SK-N-SH (cell line): ENCODE results near the gene MYO7A. TPM values are rescaled to one million over a fixed set of nuclear protein-coding genes. Genes with fewer than 3 reads are reported as not detected.

Experiments
- CTCF ChIA-PET: fragments of 300-600, 350-600 bp; formaldehyde crosslinking; extraction: SDS; loops from one replicate; lab custom pipeline; 2021; lab: Yijun Ruan, JAX
- POLR2A ChIA-PET: fragments of 350-600 bp; sonication (Branson Sonifier 250); formaldehyde crosslinking; extraction: SDS; loops from one replicate; lab custom pipeline; 2020; ENCODE audit warnings: antibody characterized with exemption, inconsistent platforms; lab: Yijun Ruan, JAX
- DNase-seq: peaks from one replicate; pipeline ENCODE4 v3.0.0; 2012
- H2AFZ ChIP-seq: fragments of 200-600 bp; sonication (generic); 2 replicates; pipeline ENCODE4 v1.8.1; 2016; ENCODE audit warnings: antibody characterized with exemption, mild to moderate bottlenecking, low read depth
- H3F3A ChIP-seq: fragments of 200-600 bp; sonication (generic); replicated peaks from 2 replicates; pipeline ENCODE3; 2016; ENCODE audit warnings: antibody characterized with exemption, mild to moderate bottlenecking; ENCODE audit not compliant: insufficient read depth
- H3K27ac ChIP-seq, 2 experiments: fragments of 200-500 bp in 1 of 2; fragments of 200-600 bp in 1 of 2; sonication (Bioruptor generic) in 1 of 2; sonication (generic), shearing (Covaris generic) in 1 of 2; 2 replicates each; pipeline versions ENCODE4 v1.5.1 to v1.6.1; 2014 to 2016; ENCODE audit warnings: low read depth in 2 of 2, inconsistent platforms in 1 of 2, low read length in 1 of 2, mild to moderate bottlenecking in 1 of 2, mixed read lengths in 1 of 2
- H3K27me3 ChIP-seq: fragments of 200-600 bp; sonication (generic), shearing (Covaris generic); 2 replicates; pipeline ENCODE4 v1.6.1; 2016; ENCODE audit warnings: mixed run types; ENCODE audit not compliant: insufficient read depth
- H3K36me3 ChIP-seq, 2 experiments: fragments of 200-500 bp in 1 of 2; fragments of 200-600 bp in 1 of 2; sonication (Bioruptor generic) in 1 of 2; sonication (generic) in 1 of 2; replicated peaks in 1 of 2; 2 replicates each; pipeline versions ENCODE3 to v1.5.1; 2014 to 2016; ENCODE audit warnings: low read length in 1 of 2, mild to moderate bottlenecking in 1 of 2; ENCODE audit not compliant: insufficient read depth in 2 of 2, control insufficient read depth in 1 of 2
- H3K4me1 ChIP-seq, 2 experiments: fragments of 200-500 bp in 1 of 2; fragments of 200-600 bp in 1 of 2; sonication (Bioruptor generic) in 1 of 2; sonication (generic), shearing (Covaris generic) in 1 of 2; 2 replicates each; pipeline versions ENCODE4 v1.5.1 to v1.6.1; 2014 to 2016; ENCODE audit warnings: low read depth in 1 of 2, low read length in 1 of 2, mixed run types in 1 of 2; ENCODE audit not compliant: insufficient read depth in 2 of 2, control insufficient read depth in 1 of 2
- H3K4me2 ChIP-seq: fragments of 200-600 bp; sonication (generic), shearing (Covaris generic); 2 replicates; pipeline ENCODE4 v1.6.1; 2017; ENCODE audit warnings: mixed run types
- H3K4me3 ChIP-seq, 2 experiments: fragments of 200-500 bp in 1 of 2; fragments of 200-600 bp in 1 of 2; sonication (Bioruptor generic) in 1 of 2; sonication (generic), shearing (Covaris generic) in 1 of 2; 2 replicates each; pipeline versions ENCODE4 v1.5.1 to v1.8.1; 2014 to 2016; ENCODE audit warnings: low read depth in 2 of 2, inconsistent platforms in 1 of 2, low read length in 1 of 2, mild to moderate bottlenecking in 1 of 2, mixed read lengths in 1 of 2, moderate library complexity in 1 of 2
- H3K79me2 ChIP-seq: fragments of 200-600 bp; sonication (generic); 2 replicates; pipeline ENCODE4 v1.8.1; 2017; ENCODE audit warnings: mild to moderate bottlenecking; ENCODE audit not compliant: insufficient read depth
- H3K9ac ChIP-seq: fragments of 200-600 bp; sonication (generic); 2 replicates; pipeline ENCODE4 v1.6.1; 2017; ENCODE audit warnings: mixed run types
- H3K9me2 ChIP-seq: fragments of 200-600 bp; sonication (generic); 2 replicates; pipeline ENCODE4 v1.6.1; 2017; ENCODE audit warnings: mixed run types
- H3K9me3 ChIP-seq: fragments of 200-600 bp; sonication (generic); 2 replicates; pipeline ENCODE4 v1.6.1; 2017; ENCODE audit warnings: mixed run types, mild to moderate bottlenecking, moderate library complexity
- H4K20me1 ChIP-seq: fragments of 200-600 bp; sonication (generic); 2 replicates; pipeline ENCODE4 v1.6.1; 2017; ENCODE audit warnings: mild to moderate bottlenecking, mixed run types; ENCODE audit not compliant: insufficient read depth
- CHD2 ChIP-seq: fragments of 150-350 bp; IDR thresholded peaks from 2 replicates; pipeline ENCODE4 v1.6.1; 2018; ENCODE audit warnings: low read length; ENCODE audit not compliant: partially characterized antibody
- CTCF ChIP-seq: fragments of 200-600 bp; sonication (generic); IDR thresholded peaks from 2 replicates; pipeline ENCODE4 v1.6.1; 2017; ENCODE audit warnings: antibody characterized with exemption, mild to moderate bottlenecking, moderate library complexity
- EP300 ChIP-seq, 2 experiments: IDR thresholded peaks; 2 replicates each; pipeline versions ENCODE4 v1.4.0 to v1.6.1; 2012; ENCODE audit warnings: borderline replicate concordance in 1 of 2, low read depth in 1 of 2, low read length in 1 of 2
- FOSL2 ChIP-seq: IDR thresholded peaks from 2 replicates; pipeline ENCODE4 v1.4.0; 2012; ENCODE audit warnings: low read depth, mild to moderate bottlenecking, moderate library complexity, borderline replicate concordance
- FOXJ3 ChIP-seq: sonication (generic); formaldehyde crosslinking; IDR thresholded peaks from 2 replicates; pipeline ENCODE4 v1.5.1; 2020; ENCODE audit warnings: mild to moderate bottlenecking, missing genetic modification reagents
- GATA2 ChIP-seq: sonication (generic); formaldehyde crosslinking; IDR thresholded peaks from 2 replicates; pipeline ENCODE4 v1.5.0; 2020; ENCODE audit warnings: mild to moderate bottlenecking, missing genetic modification reagents
- IRF3 ChIP-seq: fragments of 150-350 bp; IDR thresholded peaks from 2 replicates; pipeline ENCODE4 v1.6.1; 2016; ENCODE audit warnings: mild to moderate bottlenecking, low read depth, low read length
- MAX ChIP-seq: IDR thresholded peaks from 2 replicates; pipeline ENCODE4 v1.4.0; 2012; ENCODE audit warnings: low read depth
- MEF2A ChIP-seq: IDR thresholded peaks from 2 replicates; pipeline ENCODE4 v1.4.0; 2012; ENCODE audit warnings: low read depth, borderline replicate concordance
- MXI1 ChIP-seq: IDR thresholded peaks from 2 replicates; pipeline ENCODE4 v1.6.1; 2012; ENCODE audit warnings: mild to moderate bottlenecking, low read depth, low read length, improper control_type of control experiment
- POLR2AphosphoS5 ChIP-seq: IDR thresholded peaks from 2 replicates; pipeline ENCODE4 v1.6.1; 2012; ENCODE audit warnings: low read depth, low read length
- RAD21 ChIP-seq: IDR thresholded peaks from 2 replicates; pipeline ENCODE4 v1.6.1; 2012; ENCODE audit warnings: mild to moderate bottlenecking, low read length
- RCOR1 ChIP-seq: fragments of 150-350 bp; IDR thresholded peaks from 2 replicates; pipeline ENCODE4 v1.6.1; 2017; ENCODE audit warnings: antibody characterized with exemption, low read length
- RFX5 ChIP-seq: IDR thresholded peaks from 2 replicates; pipeline ENCODE4 v1.6.1; 2012; ENCODE audit warnings: mild to moderate bottlenecking, improper control_type of control experiment, low read length
- RXRA ChIP-seq: IDR thresholded peaks from 2 replicates; pipeline ENCODE4 v1.4.0; 2012; ENCODE audit warnings: low read depth, mild to moderate bottlenecking, borderline replicate concordance
- TAF1 ChIP-seq: IDR thresholded peaks from 2 replicates; pipeline ENCODE4 v1.6.1; 2012; ENCODE audit warnings: low read depth, mild to moderate bottlenecking, low read length, moderate library complexity, borderline replicate concordance
- TCF12 ChIP-seq: IDR thresholded peaks from 2 replicates; pipeline ENCODE4 v1.4.0; 2012
- TEAD4 ChIP-seq: IDR thresholded peaks from 2 replicates; pipeline ENCODE4 v1.4.0; 2012; ENCODE audit warnings: mild to moderate bottlenecking, borderline replicate concordance; ENCODE audit not compliant: insufficient read depth
- USF2 ChIP-seq: fragments of 150-350 bp; IDR thresholded peaks from 2 replicates; pipeline ENCODE4 v1.6.1; 2017; ENCODE audit warnings: antibody characterized with exemption, low read length, low read depth, borderline replicate concordance
- WGBS: methylation state at CpG from one replicate; pipeline ENCODE4 v1.1.6; 2017; ENCODE audit warnings: low lambda C conversion rate; 5-methylcytosine and 5-hydroxymethylcytosine counted together
- polyA plus RNA-seq, 3 experiments: library from polyadenylated mRNA; depleted of rRNA; stranded (reverse); fragments of >200 nt; gene quantifications; 2 replicates each; pipeline ENCODE4 v1.2.3, GENCODE V29; 2012

The MYO7A gene
- polyA plus RNA-seq, 1 of the 3 experiments (the other 2 are of a cell fraction): 0.08 TPM

- Histone ChIP-seq H2AFZ (no peak overlapping the region), H3K27me3 (no peaks in the 10 kb centered on the region), H3K36me3 (no peaks in the 10 kb centered on the region), H3K4me3 (no peak overlapping the region), H3K9ac (no peak overlapping the region), H3K27ac (no peak overlapping the region), H3K4me1 (peaks cover 0 to 13% of the 10 kb centered on the region in 2 experiments; a peak in 1 of 4 replicates), H3K4me2 (no peak overlapping the region), H3F3A (no peaks in the 10 kb centered on the region), H3K9me3 (no peaks in the 10 kb centered on the region), H3K9me2 (no peaks in the 10 kb centered on the region), H3K79me2 (no peaks in the 10 kb centered on the region), H4K20me1 (no peaks in the 10 kb centered on the region)
- POLR2A ChIA-PET: no interaction called here
- DNase-seq: no peak
- CTCF ChIA-PET: interaction anchor here (0.6 to 4.1 kb wide), 3 partner anchors 29 to 348 kb away, joined by 3 to 15 read pairs (median 11); partner anchors contain the start of gene MYO7A
- no peak for TF ChIP-seq TEAD4
- no peak for TF ChIP-seq CTCF
- no peak for TF ChIP-seq GATA2 (CRISPR knock-in tag)
- TF ChIP-seq MXI1: no peak
- no peak for TF ChIP-seq RFX5
- no peak for TF ChIP-seq USF2
- no peak for TF ChIP-seq RXRA
- TF ChIP-seq IRF3: no peak
- no peak for TF ChIP-seq CHD2
- TF ChIP-seq FOSL2: no peak
- TF ChIP-seq RCOR1: no peak
- no peak for TF ChIP-seq MAX
- TF ChIP-seq TCF12: no peak
- no peak for TF ChIP-seq EP300 (IDR thresholded peaks at IDR 0.05; ENCODE audit: borderline replicate concordance in 1 of 2, low read depth in 1 of 2, low read length in 1 of 2)
- no peak for TF ChIP-seq MEF2A
- TF ChIP-seq RAD21: no peak
- no peak for TF ChIP-seq FOXJ3 (CRISPR knock-in tag)
- TF ChIP-seq POLR2AphosphoS5: no peak
- no peak for TF ChIP-seq TAF1
- 80% methylated on average over 22 of the region's 26 CpGs for WGBS
Measured at GRCh38 chr11:77156396-77157195, 28.6 kb downstream of the MYO7A start.
